Activated CD8-positive, alpha-beta memory T cell treated with anti-CD3 and anti-CD28 coated beads, Interleukin-2, amount 50 U/mL, for 48 hours (primary cell): ENCODE measurements around the gene RNF11.
"Not testable (repeated sequence)": the region's sequence is repeated elsewhere in the genome, so short reads cannot be mapped to it uniquely, and the experiment has no call there.

ENCODE experiments used
- DNase-seq: peaks from one replicate; pipeline ENCODE4 v3.0.0-alpha.2; 2020

RNF11 gene

GRCh38 chr1:51230501-51231078, 5.5 kb upstream of the RNF11 start:
- no peak for DNase-seq

- no peak for DNase-seq
These were observed 5.0 kb upstream of the RNF11 start for GRCh38 chr1:51231120-51231519.

DNA sequence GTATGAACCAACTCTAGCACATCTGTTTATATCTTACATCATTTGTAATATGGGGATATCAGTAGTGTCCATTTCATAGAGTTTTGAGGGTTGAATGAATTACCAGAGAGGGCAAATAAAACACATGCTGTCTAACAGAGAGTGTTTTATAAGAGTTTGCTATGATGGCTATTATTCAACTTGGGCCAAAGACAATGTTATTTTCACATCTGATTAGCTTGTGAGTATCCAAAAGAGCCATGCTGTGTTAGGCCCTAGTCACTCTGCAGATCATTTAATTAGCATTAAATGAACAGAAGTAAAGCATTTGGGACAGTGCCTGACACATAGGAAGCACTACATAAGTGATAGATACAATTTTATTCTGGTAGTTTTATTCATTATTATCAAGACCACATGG, 4.2 kb upstream of the RNF11 start:
- DNase-seq: no peak

- DNase-seq: not testable (repeated sequence)
These were observed 1.8 kb upstream of the RNF11 start for GRCh38 chr1:51234236-51234635.

- peak; percentile 71 for DNase-seq
These were observed 1.2 kb upstream of the RNF11 start for GRCh38 chr1:51234721-51235425.

DNA sequence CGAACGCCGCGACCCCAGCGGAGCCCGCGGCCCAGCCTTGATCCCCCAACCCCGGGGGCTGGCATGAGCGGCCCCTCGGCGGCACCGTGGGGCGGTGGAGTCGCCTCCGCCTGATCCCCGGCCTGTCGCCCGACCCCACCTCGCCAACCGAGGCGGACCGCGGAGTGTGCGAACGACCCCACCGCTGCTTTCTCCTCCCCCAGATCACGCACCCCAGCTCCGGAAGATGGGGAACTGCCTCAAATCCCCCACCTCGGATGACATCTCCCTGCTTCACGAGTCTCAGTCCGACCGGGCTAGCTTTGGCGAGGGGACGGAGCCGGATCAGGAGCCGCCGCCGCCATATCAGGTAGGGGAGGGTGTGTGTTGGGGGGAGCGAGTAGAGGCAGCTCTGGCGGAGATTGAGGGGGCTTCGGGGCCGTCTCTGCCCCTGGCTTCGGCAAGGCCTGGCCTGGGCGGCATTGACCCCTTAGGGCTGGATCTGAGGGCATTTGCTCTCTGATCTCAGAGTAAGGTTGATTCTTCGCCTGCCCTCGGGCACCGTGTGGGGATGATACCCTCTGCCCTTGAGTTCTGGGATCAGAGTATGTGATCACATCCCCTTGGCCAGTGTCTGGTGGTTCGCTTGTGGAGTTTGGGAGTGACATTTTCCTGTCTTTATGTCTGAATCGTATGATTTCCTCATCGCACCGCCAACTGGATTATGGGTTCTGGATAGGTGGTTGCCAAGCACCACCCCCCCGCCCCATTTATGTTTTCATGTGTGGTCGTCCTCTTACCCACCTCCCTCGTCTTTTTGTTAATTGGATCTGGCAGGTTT, 668 bp downstream of the RNF11 start:
- DNase-seq: peak; percentile 78

DNA sequence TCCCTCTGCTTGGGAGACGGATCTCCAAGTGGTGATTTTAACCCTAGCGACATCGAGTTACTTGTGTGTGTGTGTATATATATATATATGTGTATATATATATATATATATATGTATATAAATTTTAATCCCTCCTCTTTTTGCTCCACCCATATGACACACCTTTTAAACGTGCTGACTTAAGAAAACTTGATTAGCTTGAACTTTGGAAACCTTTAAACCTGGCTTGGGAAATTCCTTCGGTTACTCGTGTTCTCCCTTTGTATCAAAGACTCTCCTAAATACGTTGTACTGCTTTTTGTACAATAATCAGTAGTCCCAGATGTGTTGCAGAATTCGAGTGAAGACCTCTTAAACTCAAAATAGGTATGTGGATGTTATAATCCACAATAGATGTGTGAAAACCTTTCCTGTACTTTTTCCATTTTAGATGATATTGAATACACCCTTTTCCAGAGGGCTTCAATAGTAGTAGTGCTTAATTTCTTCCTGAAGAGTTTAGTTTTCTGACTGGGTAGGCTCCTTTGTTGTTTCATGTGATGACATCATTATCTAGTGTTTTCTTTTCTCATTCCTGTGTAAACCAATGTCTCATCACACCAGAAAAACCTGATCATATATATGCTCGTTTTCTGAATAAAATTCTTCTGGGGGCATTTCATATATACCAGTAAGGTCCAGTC, 1.4 kb downstream of the RNF11 start:
- DNase-seq: no peak

DNA sequence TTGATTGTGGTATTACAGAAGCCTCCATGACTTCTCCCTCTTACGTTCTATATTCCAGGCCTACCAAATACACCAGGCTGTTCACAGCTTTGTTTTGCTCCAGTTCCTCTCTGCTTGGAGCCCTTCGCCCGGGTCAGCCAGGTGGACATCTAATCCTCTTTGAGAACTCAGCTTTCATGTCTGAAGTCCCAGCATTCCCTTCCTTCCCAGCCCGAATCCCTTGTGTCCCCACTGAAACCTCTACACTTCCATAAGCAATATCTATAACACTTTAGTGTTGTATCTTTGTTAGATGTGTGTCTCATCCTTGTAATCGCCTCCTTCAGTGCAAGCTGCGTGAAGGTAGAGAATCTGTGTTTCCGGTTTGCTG, 1.9 kb downstream of the RNF11 start:
- DNase-seq: no peak

DNA sequence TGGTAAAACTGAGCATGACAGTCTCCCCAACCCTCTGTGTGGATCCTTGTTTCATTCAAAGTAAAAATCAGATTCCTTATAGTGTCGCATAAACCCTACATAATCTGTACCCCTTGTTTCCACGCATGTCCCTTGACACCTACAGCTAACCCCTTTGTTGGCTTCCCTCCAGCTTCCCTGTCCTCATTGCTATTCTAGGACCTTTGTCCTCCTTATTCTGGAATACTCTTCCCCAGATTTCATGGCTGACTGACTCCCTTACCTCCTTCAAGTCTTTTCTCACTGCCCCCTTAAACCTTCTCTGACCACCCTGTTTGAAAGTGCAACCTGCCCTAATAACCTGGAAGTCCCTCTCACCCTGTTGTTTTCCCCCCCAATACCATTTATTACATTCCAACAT, 4.0 kb downstream of the RNF11 start:
- DNase-seq: no peak

GRCh38 chr1:51241119-51241518, 5.0 kb downstream of the RNF11 start:
- no peak for DNase-seq

DNA sequence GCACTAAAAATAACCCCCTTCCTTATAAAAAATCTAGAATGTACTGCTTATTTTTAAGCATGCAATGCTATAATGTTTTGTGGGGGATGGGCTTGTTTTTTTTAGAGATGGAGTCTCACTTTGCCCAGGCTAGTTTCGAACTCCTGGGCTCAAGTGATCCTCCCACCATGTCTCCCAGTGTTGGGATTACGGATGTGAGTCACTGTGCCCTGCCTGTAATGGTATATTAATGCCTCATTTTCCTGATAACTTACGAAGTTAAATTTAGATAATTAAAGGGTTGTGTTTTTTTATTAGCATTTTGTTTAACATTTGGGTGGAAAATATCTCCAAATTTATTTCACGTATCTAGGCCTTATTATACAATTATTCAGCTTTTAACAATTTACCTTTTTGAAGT, 6.5 kb downstream of the RNF11 start:
- no peak for DNase-seq

GRCh38 chr1:51247022-51247421, 10.9 kb downstream of the RNF11 start:
- no peak for DNase-seq

DNA sequence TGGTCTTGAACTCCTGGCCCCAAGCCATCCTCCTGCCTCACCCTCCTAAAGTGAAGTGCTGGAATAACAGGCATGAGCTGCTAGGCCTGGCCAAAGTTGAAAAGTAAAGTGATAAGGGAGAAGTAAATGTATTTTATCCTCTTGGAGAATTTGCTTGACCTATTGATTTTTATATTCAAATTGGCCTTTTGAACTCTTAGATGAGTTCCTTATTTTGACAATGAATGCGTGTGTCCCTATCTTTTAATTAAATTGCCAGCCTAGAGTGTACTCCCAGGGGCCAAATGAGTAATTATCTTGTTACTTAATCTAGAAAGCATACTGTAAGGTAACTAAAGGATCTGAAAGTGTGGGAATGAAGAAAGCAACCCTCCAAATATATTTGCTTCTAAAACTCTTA, 11.4 kb downstream of the RNF11 start:
- DNase-seq: no peak

DNA sequence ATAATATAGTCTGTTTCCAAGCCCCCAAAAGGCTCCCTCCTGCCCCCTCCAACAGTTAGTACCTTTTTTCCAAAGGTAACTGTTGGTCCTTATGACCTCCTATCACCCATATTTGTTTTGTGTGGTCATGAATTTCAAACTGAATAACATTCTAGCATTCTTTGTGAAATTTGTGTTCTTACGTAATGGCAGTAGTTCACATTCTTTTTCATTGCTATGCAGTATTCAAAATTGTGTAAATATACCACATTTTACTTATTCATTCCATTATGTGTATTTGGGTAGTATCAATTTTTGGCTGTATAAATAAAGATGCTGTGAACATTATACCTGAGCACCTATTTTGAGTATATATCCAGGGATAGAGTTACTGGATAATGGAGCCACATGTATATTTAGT, 13.4 kb downstream of the RNF11 start:
- DNase-seq: no peak

GRCh38 chr1:51250729-51251128, 14.7 kb downstream of the RNF11 start:
- DNase-seq: not testable (repeated sequence)

DNA sequence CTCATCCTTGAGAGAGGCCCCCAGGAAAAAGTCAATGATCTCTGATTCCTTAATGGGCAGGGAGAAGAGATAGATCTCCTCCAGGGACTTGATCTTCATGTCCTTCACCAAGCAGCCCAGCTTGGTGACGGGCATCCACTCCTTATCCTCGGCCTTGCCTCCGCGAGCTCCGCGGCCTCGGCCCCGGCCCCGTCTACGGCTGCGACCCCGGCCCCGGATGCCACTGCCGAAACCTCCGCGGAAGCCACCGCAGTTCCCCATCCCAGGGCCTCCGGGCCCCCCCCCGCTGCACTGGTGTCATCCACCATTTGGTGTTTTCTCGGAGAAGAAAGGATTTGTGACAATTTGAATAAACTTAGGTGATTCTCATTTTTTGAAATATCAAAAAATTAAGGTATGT, 15.1 kb downstream of the RNF11 start:
- not testable (repeated sequence) for DNase-seq

- no peak for DNase-seq
These were observed 16.3 kb downstream of the RNF11 start for GRCh38 chr1:51252366-51252765.

- DNase-seq: no peak
These were observed 17.6 kb downstream of the RNF11 start for GRCh38 chr1:51253691-51254090.

- DNase-seq: no peak
These were observed 19.3 kb downstream of the RNF11 start for GRCh38 chr1:51255331-51255730.

- DNase-seq: no peak
These were observed 27.2 kb downstream of the RNF11 start for GRCh38 chr1:51263147-51263877.

DNA sequence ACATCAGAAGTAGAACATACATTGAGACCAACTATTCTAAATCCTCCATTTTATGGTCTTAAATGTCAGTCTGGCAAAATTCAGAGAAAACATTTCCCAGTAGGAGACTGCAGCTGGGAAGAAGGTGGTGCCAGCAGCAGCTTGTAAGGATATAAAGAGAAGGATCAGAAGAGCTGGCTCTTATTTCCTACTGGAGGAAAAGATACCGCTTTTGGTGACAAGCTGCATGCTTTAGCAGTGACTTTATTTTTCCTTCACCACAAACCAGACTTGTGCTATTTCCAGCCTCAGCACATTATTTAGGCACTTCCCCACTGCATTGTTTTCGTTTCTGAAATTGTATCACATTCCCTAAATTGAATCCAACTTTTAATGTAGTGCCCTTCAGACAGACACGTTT, 28.4 kb downstream of the RNF11 start:
- no peak for DNase-seq

GRCh38 chr1:51265618-51266017, 29.5 kb downstream of the RNF11 start:
- DNase-seq: no peak

DNA sequence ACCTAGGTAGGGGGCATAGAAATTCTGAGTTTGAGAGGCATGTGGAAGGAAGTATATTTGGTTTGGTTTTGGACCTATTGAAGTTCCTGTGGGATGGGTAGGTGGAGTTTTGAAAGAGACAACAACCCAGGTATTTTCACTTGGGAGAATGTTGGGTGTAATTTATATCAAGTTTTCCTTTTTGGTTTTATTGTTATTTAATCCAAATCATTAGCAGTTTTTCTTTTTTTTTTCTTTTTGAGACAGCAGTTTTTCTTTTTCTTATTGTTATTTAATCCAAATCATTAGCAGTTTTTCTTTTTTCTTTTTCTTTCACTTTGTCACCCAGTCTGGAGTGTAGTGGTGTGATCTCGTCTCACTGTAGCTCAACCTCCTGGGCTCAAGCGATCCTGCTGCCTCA, 30.1 kb downstream of the RNF11 start:
- no peak for DNase-seq
